ENCODE measurements around the gene GPAT2.
A peak's percentile ranks its signal among the peaks of the same experiment; 100 is the strongest.
"Not testable (repeated sequence)": the region's sequence is repeated elsewhere in the genome, so short reads cannot be mapped to it uniquely, and the experiment has no call there.

GPAT2 gene

GRCh38 chr2:96069878-96070277 is 35.2 kb upstream of the GPAT2 start:
- DNase-seq (ENCODE audit: low spot score); H3K9me3 ChIP-seq (ENCODE audit: severe bottlenecking); H3K27me3 ChIP-seq (ENCODE audit: insufficient read depth, poor library complexity, severe bottlenecking); H3K36me3 ChIP-seq (ENCODE audit: low read depth); ATAC-seq (ENCODE audit: low read depth); H3K27ac ChIP-seq (ENCODE audit: poor library complexity, severe bottlenecking); H3K4me1 ChIP-seq (ENCODE audit: insufficient read depth, poor library complexity, severe bottlenecking); H3K4me3 ChIP-seq (ENCODE audit: severe bottlenecking): not testable (repeated sequence)

- not testable (repeated sequence) for H3K4me1 ChIP-seq (ENCODE audit: insufficient read depth, poor library complexity, severe bottlenecking); H3K9me3 ChIP-seq (ENCODE audit: severe bottlenecking); DNase-seq (ENCODE audit: low spot score); H3K4me3 ChIP-seq (ENCODE audit: severe bottlenecking); H3K36me3 ChIP-seq (ENCODE audit: low read depth); H3K27me3 ChIP-seq (ENCODE audit: insufficient read depth, poor library complexity, severe bottlenecking)
- peak; percentile 29; the same call in 2 of the 3 replicates for ATAC-seq (ENCODE audit: low read depth)
- peak overlapping the region; percentile 14 for H3K27ac ChIP-seq (ENCODE audit: poor library complexity, severe bottlenecking)
These were observed 33.3 kb upstream of the GPAT2 start for GRCh38 chr2:96067902-96068581.

- not testable (repeated sequence) for H3K4me3 ChIP-seq (ENCODE audit: severe bottlenecking); H3K27ac ChIP-seq (ENCODE audit: poor library complexity, severe bottlenecking); ATAC-seq (ENCODE audit: low read depth); H3K4me1 ChIP-seq (ENCODE audit: insufficient read depth, poor library complexity, severe bottlenecking); H3K9me3 ChIP-seq (ENCODE audit: severe bottlenecking); DNase-seq (ENCODE audit: low spot score); H3K27me3 ChIP-seq (ENCODE audit: insufficient read depth, poor library complexity, severe bottlenecking); H3K36me3 ChIP-seq (ENCODE audit: low read depth)
These were observed 32.5 kb upstream of the GPAT2 start for GRCh38 chr2:96067098-96067660.

GRCh38 chr2:96066511-96066910 is 31.8 kb upstream of the GPAT2 start:
- not testable (repeated sequence) for DNase-seq (ENCODE audit: low spot score); H3K4me1 ChIP-seq (ENCODE audit: insufficient read depth, poor library complexity, severe bottlenecking); H3K27me3 ChIP-seq (ENCODE audit: insufficient read depth, poor library complexity, severe bottlenecking); H3K9me3 ChIP-seq (ENCODE audit: severe bottlenecking); H3K27ac ChIP-seq (ENCODE audit: poor library complexity, severe bottlenecking); ATAC-seq (ENCODE audit: low read depth); H3K4me3 ChIP-seq (ENCODE audit: severe bottlenecking); H3K36me3 ChIP-seq (ENCODE audit: low read depth)

GRCh38 chr2:96065954-96066353 is 31.2 kb upstream of the GPAT2 start:
- H3K36me3 ChIP-seq (ENCODE audit: low read depth); H3K27ac ChIP-seq (ENCODE audit: poor library complexity, severe bottlenecking); H3K4me1 ChIP-seq (ENCODE audit: insufficient read depth, poor library complexity, severe bottlenecking); H3K9me3 ChIP-seq (ENCODE audit: severe bottlenecking); H3K4me3 ChIP-seq (ENCODE audit: severe bottlenecking); ATAC-seq (ENCODE audit: low read depth); H3K27me3 ChIP-seq (ENCODE audit: insufficient read depth, poor library complexity, severe bottlenecking); DNase-seq (ENCODE audit: low spot score): not testable (repeated sequence)

GRCh38 chr2:96065381-96065930 is 30.7 kb upstream of the GPAT2 start:
- Histone ChIP-seq H3K36me3 (ENCODE audit: low read depth) (no peaks in the 10 kb centered on the region), H3K27ac (ENCODE audit: poor library complexity, severe bottlenecking) (no peak overlapping the region), H3K4me1 (ENCODE audit: insufficient read depth, poor library complexity, severe bottlenecking) (peaks cover 9% of the 10 kb centered on the region), H3K4me3 (ENCODE audit: severe bottlenecking) (no peak overlapping the region), H3K27me3 (ENCODE audit: insufficient read depth, poor library complexity, severe bottlenecking) (no peaks in the 10 kb centered on the region), H3K9me3 (ENCODE audit: severe bottlenecking) (no peaks in the 10 kb centered on the region)
- DNase-seq (ENCODE audit: low spot score) (no peak), ATAC-seq (ENCODE audit: low read depth) (no peak)
- no peak for TF ChIP-seq CTCF (IDR thresholded peaks at IDR 0.05; ENCODE audit: poor library complexity, severe bottlenecking)

GRCh38 chr2:96064760-96065159 is 30.0 kb upstream of the GPAT2 start:
- H3K36me3 ChIP-seq (ENCODE audit: low read depth); H3K27me3 ChIP-seq (ENCODE audit: insufficient read depth, poor library complexity, severe bottlenecking); H3K4me1 ChIP-seq (ENCODE audit: insufficient read depth, poor library complexity, severe bottlenecking); DNase-seq (ENCODE audit: low spot score); H3K9me3 ChIP-seq (ENCODE audit: severe bottlenecking); ATAC-seq (ENCODE audit: low read depth); H3K4me3 ChIP-seq (ENCODE audit: severe bottlenecking); H3K27ac ChIP-seq (ENCODE audit: poor library complexity, severe bottlenecking): not testable (repeated sequence)

- not testable (repeated sequence) for ATAC-seq (ENCODE audit: low read depth); H3K27me3 ChIP-seq (ENCODE audit: insufficient read depth, poor library complexity, severe bottlenecking); H3K4me3 ChIP-seq (ENCODE audit: severe bottlenecking)
These were observed 29.4 kb upstream of the GPAT2 start for GRCh38 chr2:96064047-96064675.

More at GRCh38 chr2:96064047-96064675, 29.4 kb upstream of the GPAT2 start:
- DNase-seq (ENCODE audit: low spot score); H3K27ac ChIP-seq (ENCODE audit: poor library complexity, severe bottlenecking); H3K4me1 ChIP-seq (ENCODE audit: insufficient read depth, poor library complexity, severe bottlenecking); H3K9me3 ChIP-seq (ENCODE audit: severe bottlenecking); H3K36me3 ChIP-seq (ENCODE audit: low read depth): not testable (repeated sequence)
